GM18499 (cell line): Measurements from ENCODE around the gene FADS1.

Experiments
- ATAC-seq: cut with Tn5 transposase; IDR thresholded peaks from one replicate; pipeline ENCODE4 v1.9.1; 2021; ENCODE audit warnings: moderate number of reproducible peaks; ENCODE audit not compliant: insufficient read depth, unreplicated experiment

The FADS1 gene

DNA sequence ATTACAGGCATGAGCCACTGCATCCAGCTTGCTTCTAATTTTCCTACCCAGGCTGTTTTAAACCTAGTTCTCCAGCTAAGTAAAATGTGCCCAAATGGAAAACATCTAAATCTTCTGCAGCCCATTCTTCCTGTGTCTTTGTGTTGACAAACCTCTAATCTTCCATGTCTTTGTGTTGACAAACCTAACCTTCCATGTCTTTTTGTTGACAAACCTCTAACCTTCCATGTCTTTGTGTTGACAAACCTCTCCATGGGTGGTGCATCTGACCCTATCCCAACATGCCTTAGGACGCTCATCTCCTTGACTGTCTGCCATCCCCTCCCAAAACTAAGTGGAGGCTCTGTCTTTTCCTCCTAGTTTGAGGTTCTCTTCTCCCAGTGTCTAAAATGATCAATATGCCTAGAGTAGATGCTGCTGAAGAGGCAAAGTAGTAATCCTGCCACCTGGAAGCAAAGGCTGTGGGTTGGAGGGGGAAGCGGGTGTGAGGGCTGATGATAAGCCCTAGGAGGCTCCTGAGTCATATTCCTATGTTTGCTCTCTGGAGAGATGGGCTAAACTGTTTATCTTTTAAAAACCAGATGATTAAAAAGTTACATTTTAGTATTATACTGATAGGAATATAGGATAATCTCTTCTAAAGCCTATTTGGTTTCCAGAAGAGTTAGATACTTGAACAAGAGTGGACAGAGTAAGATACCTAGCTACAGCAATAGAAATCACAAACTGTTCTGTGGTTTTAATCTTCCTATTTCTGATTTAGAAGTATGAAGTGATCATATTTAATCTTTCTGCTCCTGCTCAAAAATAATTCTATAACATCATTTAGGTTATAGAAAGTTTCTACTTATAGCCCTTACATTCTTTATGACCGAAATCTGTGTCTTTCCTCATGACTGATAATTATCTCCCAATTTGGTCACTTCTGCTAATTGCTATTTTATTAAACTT is 16.2 kb downstream of the FADS1 start:
- no peak for ATAC-seq

DNA sequence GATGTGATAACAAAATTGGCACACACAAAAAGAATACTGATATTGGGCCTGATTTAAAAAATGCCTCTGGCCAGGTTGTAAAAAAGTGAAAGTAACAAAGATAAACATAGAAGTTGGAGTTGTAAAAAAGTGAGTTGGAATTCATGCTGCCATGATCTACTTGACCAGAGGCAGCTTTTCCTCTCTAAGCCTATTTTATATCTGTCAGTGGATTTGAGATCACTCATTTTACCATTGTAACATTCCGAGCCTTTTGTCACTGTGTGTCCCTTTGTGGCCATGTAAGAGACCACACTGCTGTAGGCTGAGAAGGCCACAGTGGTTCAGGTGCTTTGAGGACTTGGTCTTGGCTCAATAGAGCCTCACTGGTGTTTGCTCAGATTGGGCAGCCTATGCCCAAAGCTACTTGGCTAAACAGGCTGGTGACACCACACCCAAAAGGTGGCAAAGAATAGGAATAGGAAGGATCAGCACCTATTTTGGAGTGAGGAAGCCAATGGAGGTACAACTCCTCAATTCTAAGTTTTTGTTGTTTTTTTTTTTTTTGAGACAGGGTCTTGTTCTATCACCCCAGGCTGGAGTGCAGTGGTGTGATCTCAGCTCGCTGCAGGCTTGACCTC is 17.0 kb downstream of the FADS1 start:
- no peak for ATAC-seq

DNA sequence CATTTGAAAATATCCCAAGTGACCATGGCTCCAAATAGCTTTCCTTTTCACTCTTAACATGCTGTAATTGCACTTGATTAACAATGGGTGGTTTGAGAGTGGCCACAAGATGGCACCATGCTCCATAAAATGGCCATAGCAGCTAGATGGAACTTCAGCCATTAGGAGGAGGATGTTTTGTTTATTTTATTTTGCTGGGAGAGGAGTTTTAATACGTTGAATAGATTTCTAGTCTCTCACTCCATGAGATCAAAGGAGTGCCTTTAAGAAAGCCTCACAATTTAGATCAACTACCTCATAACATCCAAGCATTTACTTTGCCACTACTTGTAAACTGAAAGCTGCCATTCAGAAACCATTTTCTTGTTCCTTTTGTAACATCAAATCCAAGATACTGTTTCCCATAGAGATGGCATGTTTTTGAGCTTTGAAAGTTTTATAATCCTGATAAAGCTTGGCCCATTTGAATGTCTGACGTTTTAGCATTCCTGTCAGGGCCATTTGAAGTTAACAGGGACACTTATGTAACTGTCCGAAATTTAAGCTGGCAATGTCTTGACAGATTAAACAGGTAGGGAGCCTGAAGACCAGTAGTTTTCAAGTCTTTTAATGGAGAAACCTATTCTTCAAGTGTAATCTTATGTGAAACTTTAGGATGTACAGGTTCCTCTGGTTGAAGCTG is 19.4 kb downstream of the FADS1 start:
- no peak for ATAC-seq

DNA sequence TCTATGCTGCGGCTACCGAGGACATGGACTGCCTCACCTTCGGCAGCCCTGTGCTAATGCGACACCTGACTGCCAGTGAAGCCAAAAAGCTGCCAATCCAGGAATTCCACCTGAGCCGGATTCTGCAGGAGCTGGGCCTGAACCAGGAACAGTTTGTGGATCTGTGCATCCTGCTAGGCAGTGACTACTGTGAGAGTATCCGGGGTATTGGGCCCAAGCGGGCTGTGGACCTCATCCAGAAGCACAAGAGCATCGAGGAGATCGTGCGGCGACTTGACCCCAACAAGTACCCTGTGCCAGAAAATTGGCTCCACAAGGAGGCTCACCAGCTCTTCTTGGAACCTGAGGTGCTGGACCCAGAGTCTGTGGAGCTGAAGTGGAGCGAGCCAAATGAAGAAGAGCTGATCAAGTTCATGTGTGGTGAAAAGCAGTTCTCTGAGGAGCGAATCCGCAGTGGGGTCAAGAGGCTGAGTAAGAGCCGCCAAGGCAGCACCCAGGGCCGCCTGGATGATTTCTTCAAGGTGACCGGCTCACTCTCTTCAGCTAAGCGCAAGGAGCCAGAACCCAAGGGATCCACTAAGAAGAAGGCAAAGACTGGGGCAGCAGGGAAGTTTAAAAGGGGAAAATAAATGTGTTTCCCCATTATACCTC is 20.8 kb downstream of the FADS1 start:
- no peak for ATAC-seq

DNA sequence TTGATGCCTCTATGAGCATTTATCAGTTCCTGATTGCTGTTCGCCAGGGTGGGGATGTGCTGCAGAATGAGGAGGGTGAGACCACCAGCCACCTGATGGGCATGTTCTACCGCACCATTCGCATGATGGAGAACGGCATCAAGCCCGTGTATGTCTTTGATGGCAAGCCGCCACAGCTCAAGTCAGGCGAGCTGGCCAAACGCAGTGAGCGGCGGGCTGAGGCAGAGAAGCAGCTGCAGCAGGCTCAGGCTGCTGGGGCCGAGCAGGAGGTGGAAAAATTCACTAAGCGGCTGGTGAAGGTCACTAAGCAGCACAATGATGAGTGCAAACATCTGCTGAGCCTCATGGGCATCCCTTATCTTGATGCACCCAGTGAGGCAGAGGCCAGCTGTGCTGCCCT is 21.3 kb downstream of the FADS1 start:
- ATAC-seq = no peak

DNA sequence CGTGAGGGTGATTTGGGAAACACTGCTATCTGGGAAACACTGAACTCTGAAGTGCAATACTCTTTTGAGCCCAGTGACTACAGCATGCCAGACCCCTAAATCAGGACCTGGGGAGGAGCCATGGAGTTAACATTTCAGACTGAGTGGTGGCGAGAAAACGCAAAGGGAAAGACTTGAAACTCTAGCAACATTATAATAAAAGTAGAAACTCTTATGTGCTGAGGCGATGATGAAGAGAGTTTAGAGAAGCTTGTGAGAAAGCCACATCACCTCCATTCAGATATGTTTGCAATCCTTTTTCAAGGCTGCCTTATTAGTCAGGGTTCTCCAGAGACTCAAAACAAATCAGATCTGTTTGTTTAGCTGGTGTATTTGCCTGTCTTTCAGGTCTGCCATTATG is 22.2 kb downstream of the FADS1 start:
- no peak for ATAC-seq

DNA sequence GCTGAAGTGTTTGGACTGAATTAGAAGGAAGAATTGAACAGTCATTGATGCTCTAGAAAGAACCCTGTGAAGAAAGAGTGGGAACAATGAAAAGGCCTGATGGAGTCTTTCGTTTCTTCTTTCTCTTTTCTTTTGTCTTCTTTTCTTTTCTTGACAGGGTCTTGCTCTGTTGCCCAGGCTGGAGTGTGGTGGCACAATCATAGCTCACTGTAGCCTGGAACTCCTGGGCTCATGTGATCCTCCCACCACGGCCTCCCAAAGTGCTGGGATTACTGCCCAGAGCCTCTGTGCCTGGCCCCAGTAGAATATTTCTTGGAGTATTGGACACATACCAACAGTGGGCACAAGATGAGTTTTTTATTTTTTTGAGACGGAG is 23.0 kb downstream of the FADS1 start:
- no peak for ATAC-seq

DNA sequence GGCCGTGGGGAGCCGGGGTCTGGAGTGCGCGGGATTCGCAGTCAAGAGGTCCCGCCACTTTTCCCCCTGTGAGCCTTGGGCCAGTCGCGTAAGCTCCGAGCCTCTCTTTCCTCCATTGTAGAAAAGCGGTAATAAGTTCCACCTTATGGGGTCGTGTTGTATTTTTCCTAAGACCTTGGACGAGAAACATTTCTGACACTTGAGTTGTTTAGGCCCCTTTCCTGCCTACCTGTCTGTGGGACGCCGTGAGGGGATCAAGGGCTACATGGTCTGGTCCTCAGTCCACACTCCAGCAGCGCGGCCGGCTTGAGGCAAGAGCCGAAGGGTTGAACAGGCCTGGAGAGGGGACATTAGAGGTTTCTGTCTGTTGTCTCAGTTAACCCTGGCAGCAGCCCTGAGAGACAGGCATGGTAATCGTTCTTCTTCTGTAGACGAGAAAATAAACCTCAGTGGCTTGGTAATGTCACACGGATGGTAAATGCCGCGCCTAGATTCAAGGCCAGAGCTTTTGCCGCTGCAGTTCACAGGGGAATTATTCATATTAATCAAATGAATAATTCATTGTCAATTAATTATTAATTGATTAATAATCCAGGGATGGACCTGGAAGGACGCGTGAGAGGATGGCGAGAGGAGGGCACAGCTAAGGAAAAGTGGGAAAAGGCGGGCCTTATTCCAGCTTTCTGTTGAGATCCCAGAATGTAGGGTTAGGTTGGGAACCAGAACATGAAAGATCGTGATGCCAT is 23.5 kb downstream of the FADS1 start:
- ATAC-seq = no peak

DNA sequence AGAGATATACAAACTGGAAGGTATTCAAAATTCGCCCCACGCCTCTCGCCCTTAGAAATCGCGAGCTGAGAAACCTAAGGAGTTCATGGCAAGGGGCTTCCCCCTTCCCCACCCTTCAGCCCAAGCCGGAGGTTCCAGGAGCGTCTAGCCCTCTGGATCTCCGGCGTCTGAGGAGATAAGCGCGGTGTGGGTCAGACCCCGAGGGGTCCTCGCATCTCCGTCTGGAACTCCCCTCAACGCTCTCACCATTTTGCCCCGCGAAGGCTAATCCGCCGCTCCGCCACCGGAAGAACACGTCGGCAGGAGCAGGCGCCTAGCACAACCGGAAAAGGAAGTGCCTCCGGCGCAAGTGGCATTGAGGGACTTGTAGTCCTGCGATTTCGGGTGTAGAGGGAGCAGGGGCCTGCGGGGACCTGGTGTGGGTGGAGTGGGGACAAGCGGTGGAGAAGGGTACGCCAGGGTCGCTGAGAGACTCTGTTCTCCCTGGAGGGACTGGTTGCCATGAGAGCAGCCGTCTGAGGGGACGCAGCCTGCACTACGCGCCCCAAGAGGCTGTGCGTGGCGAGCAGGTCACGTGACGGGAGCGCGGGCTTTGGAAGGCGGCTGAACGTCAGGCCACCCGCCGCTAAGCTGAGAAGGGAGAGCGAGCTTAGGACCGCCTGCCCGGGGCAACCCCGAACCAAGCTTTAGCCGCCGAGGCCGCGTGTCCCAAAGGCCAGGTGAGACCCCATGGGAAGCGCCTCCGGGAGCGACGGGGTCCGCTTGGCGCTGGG is 24.3 kb downstream of the FADS1 start, which contains the start of the genes FEN1 and TMEM258:
TSS of gene FEN1 (plus strand) at position 602 of the 773 bp plus-strand sequence. CDS start 2,451 bp downstream, outside the sequence.
TSS of gene TMEM258 (minus strand) at position 290 of the 773 bp plus-strand sequence. CDS start at position 249, 41 bp downstream.
- peak; percentile 62 for ATAC-seq

DNA sequence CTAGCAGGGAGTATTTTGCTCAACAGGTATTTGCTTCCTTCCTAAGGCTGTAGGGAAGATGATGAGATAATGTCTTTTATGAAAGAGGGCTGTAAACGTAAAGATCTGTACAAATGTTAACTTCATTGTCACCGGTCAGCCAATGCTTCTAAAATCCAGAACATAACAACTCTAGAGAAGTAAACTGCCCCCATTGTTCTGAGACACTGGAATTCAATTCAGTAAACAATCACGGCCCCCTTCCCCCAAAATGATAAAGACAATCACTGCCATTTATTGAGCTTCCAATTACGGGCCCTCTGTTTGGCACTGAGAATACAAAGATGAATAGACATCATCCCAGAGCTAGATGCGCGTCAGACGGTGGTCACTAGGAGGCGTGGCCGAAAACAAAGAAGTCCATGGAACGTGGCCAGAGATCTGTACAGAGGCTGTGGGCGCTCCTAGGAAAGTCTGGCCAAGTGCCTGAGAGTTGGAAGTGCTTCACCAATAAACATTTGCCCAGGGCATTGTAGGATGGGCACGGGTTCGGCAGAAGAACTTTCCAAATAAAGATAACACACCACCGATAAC is 25.0 kb downstream of the FADS1 start:
- no peak for ATAC-seq

DNA sequence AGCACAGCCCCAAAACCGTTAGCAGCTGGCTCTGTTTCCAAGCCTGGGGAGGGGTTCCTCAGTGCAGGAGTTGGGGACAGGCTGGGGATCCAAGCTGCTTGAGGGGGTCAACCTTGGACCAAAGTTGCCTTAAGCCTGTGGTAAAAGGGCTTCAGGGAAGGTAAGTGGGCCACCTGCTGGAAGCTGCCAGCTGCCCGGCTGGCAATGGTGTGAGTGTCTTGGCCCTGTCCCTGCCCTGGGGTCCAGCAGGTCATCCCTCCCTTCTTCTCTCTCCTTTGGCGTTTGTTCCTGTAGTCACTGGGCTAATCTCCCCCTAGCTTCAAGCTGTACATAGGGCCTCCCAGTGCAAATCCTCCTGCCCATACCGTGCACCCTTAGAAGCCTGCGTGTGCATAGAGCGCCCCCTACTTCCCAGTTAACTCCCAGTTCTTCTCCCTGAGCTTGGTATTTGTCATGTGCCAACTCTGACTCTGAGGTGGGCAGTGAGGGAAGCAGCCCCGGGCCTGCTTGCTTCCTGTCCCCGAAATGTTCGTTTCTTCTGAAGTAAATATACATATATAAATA is 28.8 kb downstream of the FADS1 start:
- ATAC-seq = no peak

DNA sequence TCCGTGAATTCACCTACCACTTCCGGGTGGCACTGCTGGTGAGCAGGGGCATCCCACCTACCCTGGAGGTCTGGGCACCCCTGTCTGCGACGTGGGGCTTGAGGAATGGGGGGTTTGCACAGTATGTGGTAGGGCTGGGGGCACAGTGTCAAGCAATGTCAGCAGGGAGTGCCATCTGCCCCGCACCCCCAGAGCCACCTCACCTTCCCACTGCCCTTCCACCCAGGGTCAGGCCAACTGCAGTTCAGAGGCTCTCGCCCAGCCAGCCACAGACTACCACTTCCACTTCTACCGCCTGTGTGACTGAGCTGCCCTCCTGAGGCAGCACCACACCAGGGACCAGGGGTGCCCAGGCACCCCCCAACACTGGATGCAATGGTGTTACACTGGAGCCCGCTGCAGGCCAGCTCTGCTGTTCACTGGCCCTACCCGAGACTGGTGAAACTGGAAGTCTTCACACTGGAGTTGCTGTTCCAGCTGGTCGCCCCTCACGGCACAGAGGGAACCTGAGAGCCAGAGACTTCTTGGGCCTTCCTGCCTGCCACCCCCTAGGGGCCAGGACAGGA is 30.9 kb downstream of the FADS1 start:
- ATAC-seq = no peak

DNA sequence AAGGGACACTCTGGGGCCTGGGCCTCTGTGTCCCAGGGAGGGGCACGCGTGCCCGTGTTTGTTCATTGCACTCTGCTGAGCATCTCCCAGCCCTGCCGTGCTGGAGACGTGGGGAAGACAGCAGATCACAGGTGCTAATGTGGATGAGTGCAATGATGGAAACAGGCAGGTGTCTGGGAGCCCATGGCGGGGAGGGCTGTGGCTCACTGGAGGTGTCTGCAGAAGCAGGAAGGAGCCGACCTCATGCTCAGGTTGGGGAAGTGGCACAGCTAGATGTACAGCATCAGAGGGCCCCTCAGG is 32.3 kb downstream of the FADS1 start:
- ATAC-seq = no peak

DNA sequence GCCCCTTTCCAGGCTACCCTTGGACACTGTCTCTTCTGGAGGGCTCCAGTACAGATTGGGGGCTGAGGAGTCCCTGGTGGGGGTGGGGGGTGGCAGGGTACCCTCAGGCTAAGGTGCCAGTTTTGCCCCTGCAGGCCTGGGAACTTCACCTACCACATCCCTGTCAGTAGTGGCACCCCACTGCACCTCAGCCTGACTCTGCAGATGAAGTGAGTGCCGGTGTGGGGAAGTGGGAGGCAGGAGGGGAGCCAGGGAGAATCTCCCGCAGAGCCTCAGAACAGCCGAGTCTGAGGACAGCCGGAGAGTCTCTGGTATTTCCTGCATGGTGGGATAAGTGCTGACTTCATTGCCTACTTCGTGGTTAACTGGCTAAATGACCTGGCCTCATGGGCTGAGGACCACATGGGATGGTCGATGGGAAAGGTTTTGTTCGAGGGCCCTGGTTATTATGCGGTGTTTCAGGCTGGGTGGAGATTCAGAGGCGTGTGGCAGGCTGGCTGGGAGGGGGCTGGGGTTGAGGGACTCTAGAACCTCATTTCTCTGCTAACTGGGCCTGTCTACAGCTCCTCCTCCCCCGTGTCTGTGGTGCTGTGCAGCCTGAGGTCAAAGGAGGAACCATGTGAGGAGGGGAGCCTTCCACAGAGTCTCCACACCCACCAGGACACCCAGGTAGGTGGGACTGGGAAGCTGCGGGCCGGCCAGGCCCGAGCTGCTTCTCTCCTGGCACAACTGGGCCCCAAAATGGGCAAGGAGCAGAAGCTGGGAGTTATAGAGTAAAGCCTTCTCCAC is 32.9 kb downstream of the FADS1 start:
- ATAC-seq = no peak

DNA sequence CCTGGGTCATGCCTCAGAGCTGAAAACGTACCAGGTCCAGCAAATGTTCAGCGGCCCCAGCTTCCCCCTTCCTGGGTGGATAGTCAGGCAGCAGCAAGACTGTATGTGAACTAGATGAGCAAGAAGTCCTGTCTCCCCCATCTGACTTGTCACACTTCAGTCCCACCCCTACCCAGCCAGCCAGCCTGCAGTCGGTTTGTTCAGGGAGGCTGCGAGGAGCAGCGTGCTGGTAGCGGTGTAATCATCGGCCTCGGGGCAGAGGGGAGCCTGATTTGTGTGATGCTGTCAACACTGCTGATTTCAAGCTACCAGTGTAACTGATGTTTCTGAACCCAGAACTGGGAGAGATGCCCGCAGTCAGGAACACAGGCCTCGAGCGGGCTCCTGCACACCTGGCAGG is 34.0 kb downstream of the FADS1 start:
- no peak for ATAC-seq

DNA sequence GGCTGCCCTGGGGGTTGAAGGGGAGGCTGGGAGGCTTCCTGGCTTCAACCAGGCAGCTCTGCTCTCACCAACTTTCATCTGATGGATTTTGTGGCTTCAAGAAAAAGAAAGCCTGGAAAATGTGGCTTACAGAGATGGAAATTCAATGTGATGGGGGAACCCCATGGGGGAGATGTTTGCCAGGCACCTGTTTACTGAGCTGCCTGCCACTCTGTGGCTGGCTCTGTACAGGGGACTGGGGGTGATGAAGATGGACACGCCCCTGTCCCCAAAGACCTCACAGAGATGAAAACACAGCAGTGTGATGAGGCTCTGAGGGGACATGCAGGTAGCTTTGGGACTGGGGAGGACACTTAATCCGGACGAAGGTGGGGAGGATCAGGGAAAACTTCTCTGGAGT is 34.5 kb downstream of the FADS1 start:
- ATAC-seq = no peak

DNA sequence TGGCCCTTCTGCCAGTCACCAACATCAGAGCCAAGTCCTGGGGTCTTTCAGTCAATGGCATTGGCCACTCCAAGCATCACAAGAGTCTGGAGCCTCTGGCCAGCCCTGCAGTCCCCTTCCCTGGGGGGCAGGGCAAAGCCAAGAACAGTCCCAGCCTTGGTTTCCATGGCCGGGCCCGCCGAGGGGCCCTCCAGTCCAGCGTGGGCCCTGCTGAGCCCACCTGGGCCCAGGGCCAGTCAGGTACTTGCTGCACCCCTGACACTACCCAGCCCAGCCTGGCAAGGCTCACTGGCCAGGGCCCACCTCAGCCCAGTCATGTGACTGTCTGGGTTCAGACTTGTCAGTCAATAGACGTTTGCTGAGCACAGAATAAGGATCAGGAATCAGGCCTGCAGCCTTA is 35.2 kb downstream of the FADS1 start:
- ATAC-seq = no peak
